Endothelial cell of umbilical vein (primary cell): Measurements from ENCODE around the gene ANKRD28. TPM values are rescaled to one million over a fixed set of nuclear protein-coding genes. Genes with fewer than 3 reads are reported as not detected.

ENCODE experiments used
- BruUV-seq: library from RNA; stranded (reverse); fragments of 400-500 nt; replicated peaks from 2 replicates; lab custom pipeline; 2021; lab: Mats Ljungman, UMichigan
- CTCF ChIA-PET: fragments of 300-600, 350-600 bp; sonication (Branson Sonifier 250); formaldehyde crosslinking; loops from one replicate; lab custom pipeline; 2021; ENCODE audit warnings: antibody characterized with exemption, inconsistent platforms; lab: Charles Lee
- POLR2A ChIA-PET: fragments of 300-600, 350-600 bp; sonication (Branson Sonifier 250); formaldehyde crosslinking; loops from one replicate; lab custom pipeline; 2021; ENCODE audit warnings: antibody characterized with exemption, inconsistent platforms; lab: Charles Lee
- DNase-seq: peaks from one replicate; pipeline ENCODE4 v3.0.0-alpha.2; 2011; ENCODE audit warnings: low read depth, low spot score
- FAIRE-seq: peaks from 2 replicates; lab custom pipeline; 2011; peaks lifted over from hg19 to GRCh38; lab: Jason Lieb, UNC
- H2AFZ ChIP-seq: 2 replicates; pipeline ENCODE4 v1.6.0; 2012; ENCODE audit warnings: low read depth, low read length, control low read depth, inconsistent platforms
- H3K27ac ChIP-seq: 2 replicates; pipeline ENCODE4 v1.5.1; 2011; ENCODE audit warnings: low read depth, mild to moderate bottlenecking, control low read depth, low read length, moderate library complexity; ENCODE audit not compliant: insufficient read depth
- H3K27me3 ChIP-seq, 2 experiments: 2 replicates each; pipeline versions ENCODE4 v1.6.0 to v1.6.1; 2011; ENCODE audit warnings: low read length in 2 of 2, mixed read lengths in 1 of 2; ENCODE audit not compliant: control insufficient read depth in 2 of 2, insufficient read depth in 2 of 2
- H3K36me3 ChIP-seq, 2 experiments: 2 replicates in 1 of 2; 3 replicates in 1 of 2; pipeline ENCODE4 v1.5.1; 2011; ENCODE audit warnings: low read length in 2 of 2, mild to moderate bottlenecking in 1 of 2, moderate library complexity in 1 of 2; ENCODE audit not compliant: control insufficient read depth in 2 of 2, insufficient read depth in 2 of 2; ENCODE audit errors: extremely low read depth in 1 of 2
- H3K4me1 ChIP-seq: 3 replicates; pipeline ENCODE4 v1.5.1; 2011; ENCODE audit warnings: mild to moderate bottlenecking, low read length; ENCODE audit not compliant: control insufficient read depth, insufficient read depth; ENCODE audit errors: extremely low read depth
- H3K4me2 ChIP-seq: 2 replicates; pipeline ENCODE4 v1.6.1; 2011; ENCODE audit warnings: low read length, control low read depth, mixed read lengths; ENCODE audit not compliant: insufficient read depth
- H3K4me3 ChIP-seq, 3 experiments: fragments of 200-600 bp in 1 of 3; sonication (generic), shearing (Covaris generic) in 1 of 3; replicated peaks in 1 of 3; 2 replicates each; pipeline ENCODE4 v1.5.1; 2011 to 2016; ENCODE audit warnings: control low read depth in 3 of 3, low read length in 3 of 3, mild to moderate bottlenecking in 2 of 3, inconsistent platforms in 1 of 3, low read depth in 1 of 3, moderate library complexity in 1 of 3; ENCODE audit not compliant: insufficient read depth in 1 of 3
- H3K79me2 ChIP-seq: 2 replicates; pipeline ENCODE4 v1.6.0; 2012; ENCODE audit warnings: low read length, inconsistent platforms; ENCODE audit not compliant: control insufficient read depth, insufficient read depth
- H3K9ac ChIP-seq: replicated peaks from 2 replicates; pipeline ENCODE3; 2011; ENCODE audit warnings: low read length, control low read depth; ENCODE audit not compliant: insufficient read depth; ENCODE audit errors: extremely low read depth
- H3K9me1 ChIP-seq: replicated peaks from 3 replicates; pipeline ENCODE4 v1.6.0; 2011; ENCODE audit warnings: mild to moderate bottlenecking, low read length; ENCODE audit not compliant: control insufficient read depth, insufficient read depth; ENCODE audit errors: extremely low read depth
- H3K9me3 ChIP-seq: replicated peaks from 2 replicates; pipeline ENCODE4 v1.5.1; 2012; ENCODE audit warnings: low read length, inconsistent platforms; ENCODE audit not compliant: control insufficient read depth, insufficient read depth
- H4K20me1 ChIP-seq: replicated peaks from 2 replicates; pipeline ENCODE3; 2011; ENCODE audit warnings: mild to moderate bottlenecking, low read length; ENCODE audit not compliant: control insufficient read depth, insufficient read depth; ENCODE audit errors: extremely low read depth
- CTCF ChIP-seq, 2 donors: IDR thresholded peaks; 1 replicate in 1 of 2; 2 replicates in 1 of 2; pipeline ENCODE4 v1.5.1; 2011; ENCODE audit warnings: low read length in 2 of 2, mild to moderate bottlenecking in 2 of 2, moderate library complexity in 2 of 2, control low read depth in 1 of 2, inconsistent platforms in 1 of 2, low read depth in 1 of 2; ENCODE audit not compliant: insufficient read depth in 1 of 2; ENCODE audit errors: extremely low read depth in 1 of 2
- EZH2 ChIP-seq: IDR thresholded peaks from 2 replicates; pipeline ENCODE4 v1.6.1; 2012; ENCODE audit warnings: borderline replicate concordance, low read depth, mild to moderate bottlenecking, moderate library complexity, low read length, inconsistent platforms; ENCODE audit not compliant: severe bottlenecking
- FOS ChIP-seq: IDR thresholded peaks from 2 replicates; pipeline ENCODE4 v1.6.1; 2011; ENCODE audit warnings: mild to moderate bottlenecking, low read length, moderate library complexity, borderline replicate concordance; ENCODE audit not compliant: insufficient read depth
- GATA2 ChIP-seq: IDR thresholded peaks from 2 replicates; pipeline ENCODE4 v1.7.0; 2011; ENCODE audit warnings: low read depth, mild to moderate bottlenecking, moderate library complexity, mixed read lengths, low read length; ENCODE audit not compliant: insufficient read length, insufficient read depth
- JUN ChIP-seq: IDR thresholded peaks from 2 replicates; pipeline ENCODE4 v1.6.1; 2011; ENCODE audit warnings: borderline replicate concordance, low read depth; ENCODE audit not compliant: insufficient read length, insufficient read depth
- MAX ChIP-seq: IDR thresholded peaks from 2 replicates; pipeline ENCODE4 v1.6.1; 2011; ENCODE audit not compliant: insufficient read depth, insufficient read length
- MYC ChIP-seq: IDR thresholded peaks from one replicate; pipeline ENCODE4 v1.6.1; 2011; ENCODE audit warnings: mild to moderate bottlenecking, low read depth, low read length
- POLR2A ChIP-seq: IDR thresholded peaks from 2 replicates; pipeline ENCODE4 v1.6.1; 2012; ENCODE audit warnings: low read depth, mild to moderate bottlenecking, control low read depth, low read length
- POLR2AphosphoS5 ChIP-seq: IDR thresholded peaks from 2 replicates; pipeline ENCODE4 v1.6.1; 2012; ENCODE audit warnings: low read depth, mild to moderate bottlenecking, control low read depth, low read length, moderate library complexity; ENCODE audit not compliant: insufficient read depth
- dilution Hi-C: fragments of 300-500 bp; cut with MboI; formaldehyde crosslinking; loops from one replicate; pipeline ENCODE4 v1.15.0; 2019; ENCODE audit warnings: low sequenced_read_pairs; ENCODE audit not compliant: extremely low pct_ligation_motif_present
- intact Hi-C: fragments of 100-400 bp; cut with micrococcal nuclease; formaldehyde crosslinking; loops from one replicate; pipeline ENCODE4 v1.10.0; 2022
- polyA plus RNA-seq, 4 experiments: library from polyadenylated mRNA; depleted of rRNA in 3 of 4; stranded (reverse) in 3 of 4; unstranded in 1 of 4; fragments of >200 nt; gene quantifications; 2 replicates each; pipeline versions ENCODE4 v1.2.1 to v1.2.3, GENCODE V29; 2011 to 2012; ENCODE audit warnings: missing spikeins in 1 of 4
- total RNA-seq: library from RNA; stranded (reverse); gene quantifications from 2 replicates; pipeline ENCODE4 v1.2.3, GENCODE V29; 2021

The ANKRD28 gene
- total and polyA plus RNA-seq, 2 donors (not counting 3 experiments of a cell fraction or from before 2014, with no cell fraction given): 36.7 to 97.3 TPM

- POLR2A ChIA-PET: no interaction called here
- H4K20me1 ChIP-seq: no peaks in the 10 kb centered on the region
- no peaks in the 10 kb centered on the region for H3K36me3 ChIP-seq
- dilution Hi-C loops (no loop called here), intact Hi-C loops (no loop called here)
- H3K4me2 ChIP-seq: no peak overlapping the region
- DNase-seq: no peak
- no peak for FAIRE-seq
- H3K4me3 ChIP-seq: no peak overlapping the region
- no TSS peak for BruUV-seq
- H3K27ac ChIP-seq: no peak overlapping the region
- TF ChIP-seq POLR2A (no peak), FOS (no peak), POLR2AphosphoS5 (no peak), JUN (no peak), MYC (no peak), MAX (no peak), EZH2 (no peak), CTCF (IDR thresholded peaks at IDR 0.05; ENCODE audit: extremely low read depth in 1 of 2, insufficient read depth in 1 of 2, low read depth in 1 of 2, low read length in 2 of 2) (no peak), GATA2 (no peak)
- CTCF ChIA-PET: no interaction called here
- H3K79me2 ChIP-seq: no peaks in the 10 kb centered on the region
- H3K27me3 ChIP-seq: no peaks in the 10 kb centered on the region
- H3K9me1 ChIP-seq: no peaks in the 10 kb centered on the region
- H3K9me3 ChIP-seq: no peaks in the 10 kb centered on the region
- H3K4me1 ChIP-seq: no peaks in the 10 kb centered on the region
- H3K9ac ChIP-seq: no peak overlapping the region
- no peak overlapping the region for H2AFZ ChIP-seq
Observed at GRCh38 chr3:15656342-15656741, 141.4 kb downstream of the ANKRD28 start.
